H1 (cell line): Measurements from ENCODE around the gene USP20.

Experiments used
- CEBPB ChIP-seq: IDR thresholded peaks from 2 replicates; pipeline ENCODE4 v1.6.1; 2012; ENCODE audit warnings: low read depth, low read length
- EZH2 ChIP-seq: fragments of 200-600 bp; sonication (generic); IDR thresholded peaks from 2 replicates; pipeline ENCODE4 v1.7.1; 2012; ENCODE audit warnings: low read depth, mild to moderate bottlenecking, moderate library complexity, low read length, inconsistent platforms; ENCODE audit not compliant: severe bottlenecking
- JUND ChIP-seq: IDR thresholded peaks from 2 replicates; pipeline ENCODE4 v1.6.1; 2011; ENCODE audit warnings: mild to moderate bottlenecking, improper control_type of control experiment, low read length
- NRF1 ChIP-seq: IDR thresholded peaks from 2 replicates; pipeline ENCODE4 v1.6.1; 2011; ENCODE audit warnings: mild to moderate bottlenecking, low read depth, low read length, improper control_type of control experiment
- PHF8 ChIP-seq: fragments of 200-600 bp; sonication (generic); conservative IDR thresholded peaks from 2 replicates; pipeline ENCODE4 v1.7.1; 2012; ENCODE audit warnings: low read depth, mild to moderate bottlenecking, inconsistent platforms, low read length, moderate library complexity
- POLR2A ChIP-seq, 2 experiments: IDR thresholded peaks; 1 replicate in 1 of 2; 2 replicates in 1 of 2; pipeline ENCODE4 v1.6.1; 2011; ENCODE audit warnings: low read depth in 2 of 2, low read length in 2 of 2, mild to moderate bottlenecking in 2 of 2; ENCODE audit errors: control extremely low read depth in 1 of 2
- RFX5 ChIP-seq: IDR thresholded peaks from 2 replicates; pipeline ENCODE4 v1.6.1; 2011; ENCODE audit warnings: low read depth, low read length, improper control_type of control experiment, borderline replicate concordance
- SIN3A ChIP-seq, 2 experiments: IDR thresholded peaks in 1 of 2; conservative IDR thresholded peaks in 1 of 2; 2 replicates each; pipeline ENCODE4 v1.6.1; 2011 to 2012; ENCODE audit warnings: low read length in 2 of 2, improper control_type of control experiment in 1 of 2, low read depth in 1 of 2, mild to moderate bottlenecking in 1 of 2
- ZNF274 ChIP-seq: IDR thresholded peaks from 2 replicates; pipeline ENCODE4 v1.7.0; 2012; ENCODE audit warnings: low read length, borderline replicate concordance; ENCODE audit errors: extremely low read depth
- TF ChIP-seq, protein P1 (sequence below), 3 experiments: IDR thresholded peaks; 1 replicate in 2 of 3; 2 replicates in 1 of 3; pipeline versions ENCODE4 v1.5.1 to v1.6.1; 2011; ENCODE audit warnings: low read length in 3 of 3, mild to moderate bottlenecking in 3 of 3, inconsistent platforms in 2 of 3, low read depth in 1 of 3, moderate library complexity in 1 of 3; ENCODE audit not compliant: insufficient read depth in 1 of 3; ENCODE audit errors: control extremely low read depth in 1 of 3

- TF ChIP-seq, protein P1, sequence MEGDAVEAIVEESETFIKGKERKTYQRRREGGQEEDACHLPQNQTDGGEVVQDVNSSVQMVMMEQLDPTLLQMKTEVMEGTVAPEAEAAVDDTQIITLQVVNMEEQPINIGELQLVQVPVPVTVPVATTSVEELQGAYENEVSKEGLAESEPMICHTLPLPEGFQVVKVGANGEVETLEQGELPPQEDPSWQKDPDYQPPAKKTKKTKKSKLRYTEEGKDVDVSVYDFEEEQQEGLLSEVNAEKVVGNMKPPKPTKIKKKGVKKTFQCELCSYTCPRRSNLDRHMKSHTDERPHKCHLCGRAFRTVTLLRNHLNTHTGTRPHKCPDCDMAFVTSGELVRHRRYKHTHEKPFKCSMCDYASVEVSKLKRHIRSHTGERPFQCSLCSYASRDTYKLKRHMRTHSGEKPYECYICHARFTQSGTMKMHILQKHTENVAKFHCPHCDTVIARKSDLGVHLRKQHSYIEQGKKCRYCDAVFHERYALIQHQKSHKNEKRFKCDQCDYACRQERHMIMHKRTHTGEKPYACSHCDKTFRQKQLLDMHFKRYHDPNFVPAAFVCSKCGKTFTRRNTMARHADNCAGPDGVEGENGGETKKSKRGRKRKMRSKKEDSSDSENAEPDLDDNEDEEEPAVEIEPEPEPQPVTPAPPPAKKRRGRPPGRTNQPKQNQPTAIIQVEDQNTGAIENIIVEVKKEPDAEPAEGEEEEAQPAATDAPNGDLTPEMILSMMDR (IDR thresholded peaks at IDR 0.05; ENCODE audit: control extremely low read depth in 1 of 3, insufficient read depth in 1 of 3, low read depth in 1 of 3, low read length in 3 of 3): no peak
- TF ChIP-seq RFX5 (no peak), CEBPB (no peak), SIN3A (conservative IDR thresholded peaks at IDR 0.05 in 1 of 2, IDR thresholded peaks at IDR 0.05 in 1 of 2; ENCODE audit: low read depth in 1 of 2, low read length in 2 of 2) (no peak), PHF8 (no peak), POLR2A (IDR thresholded peaks at IDR 0.05; ENCODE audit: control extremely low read depth in 1 of 2, low read depth in 2 of 2, low read length in 2 of 2) (no peak), EZH2 (no peak), ZNF274 (no peak), JUND (no peak), NRF1 (no peak)
These were observed 74.6 kb downstream of the USP20 start for GRCh38 chr9:129909851-129910250.
